ENCODE results near the gene FERMT3. TPM values are rescaled to one million over a fixed set of nuclear protein-coding genes. Genes with fewer than 3 reads are reported as not detected.
A peak's percentile ranks its signal among the peaks of the same experiment; 100 is the strongest.

FERMT3 gene
- total RNA-seq, 3 donors from 2014 or later, result 368 to 444 (median 399) TPM

- Mint-ChIP-seq H3K4me1 (ENCODE audit: low read depth) (peaks cover 13% of the 10 kb centered on the region), H3K4me3 (no peak overlapping the region), H3K9me3 (no peaks in the 10 kb centered on the region), H3K27me3 (ENCODE audit: low read depth) (no peaks in the 10 kb centered on the region), H3K36me3 (ENCODE audit: insufficient read depth) (peaks cover 9% of the 10 kb centered on the region)
- DNase-seq (no peak), ATAC-seq (no peak)
Measured at GRCh38 chr11:64220798-64221197, 14.3 kb downstream of the FERMT3 start.

- Mint-ChIP-seq H3K36me3 (ENCODE audit: insufficient read depth) (peaks cover 5% of the 10 kb centered on the region), H3K4me1 (ENCODE audit: low read depth) (peaks cover 19% of the 10 kb centered on the region), H3K4me3 (no peak overlapping the region), H3K27me3 (ENCODE audit: low read depth) (no peaks in the 10 kb centered on the region), H3K9me3 (no peaks in the 10 kb centered on the region)
- DNase-seq, result no peak
- no peak for ATAC-seq
Measured at GRCh38 chr11:64222651-64223000, 16.1 kb downstream of the FERMT3 start.

GRCh38 chr11:64223001-64223651 lies 16.6 kb downstream of the FERMT3 start:
- no peak for ATAC-seq
- H3K4me3 Mint-ChIP-seq, result no peak overlapping the region

DNA sequence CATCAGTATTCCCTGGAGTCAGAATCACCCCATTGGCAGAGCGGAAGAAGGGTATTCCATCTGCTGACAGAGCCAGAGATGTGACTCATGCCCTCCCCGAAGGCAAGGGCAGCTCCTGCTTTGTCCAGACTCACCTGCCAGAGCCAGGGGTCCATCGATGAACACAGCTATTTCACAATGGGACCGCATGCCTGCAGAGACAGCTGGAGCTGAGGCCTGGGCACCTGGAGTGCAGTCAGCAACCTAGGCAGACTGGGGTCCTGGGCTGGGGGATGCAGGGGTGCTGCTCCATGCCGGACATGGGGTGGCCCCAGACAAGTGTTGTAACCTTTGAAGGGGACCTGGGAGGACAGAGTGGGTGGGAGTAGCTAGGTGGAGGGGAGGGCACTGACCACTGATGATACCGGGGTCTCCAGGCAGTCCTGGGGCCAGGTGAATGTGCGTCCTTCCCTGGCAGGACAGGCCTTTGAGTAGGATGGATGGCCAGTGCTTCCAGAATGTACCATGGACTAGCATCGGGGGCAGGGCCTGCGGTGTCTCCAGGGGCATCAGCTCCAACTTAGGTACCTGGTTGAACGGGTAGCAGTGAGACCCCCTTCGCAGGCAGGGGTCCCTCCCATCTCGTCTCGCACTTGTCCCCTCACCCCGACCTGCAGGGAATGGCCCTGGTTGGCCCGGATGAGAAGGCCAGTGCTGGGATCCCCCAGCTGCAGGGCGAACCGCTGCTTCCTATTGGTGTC lies 17.8 kb downstream of the FERMT3 start:
- no peak for ATAC-seq
- Mint-ChIP-seq H3K4me1 (ENCODE audit: low read depth) (peaks cover 28% of the 10 kb centered on the region), H3K4me3 (peak overlapping the region; percentile 86), H3K27me3 (ENCODE audit: low read depth) (no peaks in the 10 kb centered on the region), H3K9me3 (no peaks in the 10 kb centered on the region), H3K36me3 (ENCODE audit: insufficient read depth) (no peaks in the 10 kb centered on the region)
- no peak for DNase-seq

More at GRCh38 chr11:64223001-64223651, 16.6 kb downstream of the FERMT3 start:
- H3K9me3 Mint-ChIP-seq, result no peaks in the 10 kb centered on the region
- H3K36me3 Mint-ChIP-seq (ENCODE audit: insufficient read depth), result peaks cover 5% of the 10 kb centered on the region
- peaks cover 21% of the 10 kb centered on the region for H3K4me1 Mint-ChIP-seq (ENCODE audit: low read depth)
- no peaks in the 10 kb centered on the region for H3K27me3 Mint-ChIP-seq (ENCODE audit: low read depth)
- no peak for DNase-seq

GRCh38 chr11:64224891-64225607 lies 18.5 kb downstream of the FERMT3 start:
- no peak for ATAC-seq
- no peaks in the 10 kb centered on the region for H3K9me3 Mint-ChIP-seq
- no peak for DNase-seq
- no peaks in the 10 kb centered on the region for H3K36me3 Mint-ChIP-seq (ENCODE audit: insufficient read depth)
- H3K4me3 Mint-ChIP-seq, result peak overlapping the region; percentile 86
- H3K4me1 Mint-ChIP-seq (ENCODE audit: low read depth), result peaks cover 35% of the 10 kb centered on the region
- H3K27me3 Mint-ChIP-seq (ENCODE audit: low read depth), result no peaks in the 10 kb centered on the region

- no peaks in the 10 kb centered on the region for H3K36me3 Mint-ChIP-seq (ENCODE audit: insufficient read depth)
- H3K27me3 Mint-ChIP-seq (ENCODE audit: low read depth), result no peaks in the 10 kb centered on the region
- H3K9me3 Mint-ChIP-seq, result no peaks in the 10 kb centered on the region
- peak; percentile 90 for DNase-seq
- peak; percentile 78 to 80 for ATAC-seq
- peaks cover 38% of the 10 kb centered on the region for H3K4me1 Mint-ChIP-seq (ENCODE audit: low read depth)
- peak within 1 kb of the TSS; percentile 86 for H3K4me3 Mint-ChIP-seq
Measured at GRCh38 chr11:64225608-64226506, 19.3 kb downstream of the FERMT3 start, which contains the start of the genes NUDT22 and TRPT1. NUDT22 (plus strand) TSS chr11:64226274; CDS start chr11:64226653, 379 bp downstream. TRPT1 (minus strand) TSS chr11:64226186; CDS start chr11:64225860, 326 bp downstream.

- H3K4me3 Mint-ChIP-seq, result peak overlapping the region; percentile 86
- no peaks in the 10 kb centered on the region for H3K9me3 Mint-ChIP-seq
- DNase-seq, result peak; percentile 38
- peak; percentile 46 to 55 for ATAC-seq
- peaks cover 42% of the 10 kb centered on the region for H3K4me1 Mint-ChIP-seq (ENCODE audit: low read depth)
- H3K36me3 Mint-ChIP-seq (ENCODE audit: insufficient read depth), result no peaks in the 10 kb centered on the region
- H3K27me3 Mint-ChIP-seq (ENCODE audit: low read depth), result no peaks in the 10 kb centered on the region
Measured at GRCh38 chr11:64226507-64227051, 20.1 kb downstream of the FERMT3 start.

DNA sequence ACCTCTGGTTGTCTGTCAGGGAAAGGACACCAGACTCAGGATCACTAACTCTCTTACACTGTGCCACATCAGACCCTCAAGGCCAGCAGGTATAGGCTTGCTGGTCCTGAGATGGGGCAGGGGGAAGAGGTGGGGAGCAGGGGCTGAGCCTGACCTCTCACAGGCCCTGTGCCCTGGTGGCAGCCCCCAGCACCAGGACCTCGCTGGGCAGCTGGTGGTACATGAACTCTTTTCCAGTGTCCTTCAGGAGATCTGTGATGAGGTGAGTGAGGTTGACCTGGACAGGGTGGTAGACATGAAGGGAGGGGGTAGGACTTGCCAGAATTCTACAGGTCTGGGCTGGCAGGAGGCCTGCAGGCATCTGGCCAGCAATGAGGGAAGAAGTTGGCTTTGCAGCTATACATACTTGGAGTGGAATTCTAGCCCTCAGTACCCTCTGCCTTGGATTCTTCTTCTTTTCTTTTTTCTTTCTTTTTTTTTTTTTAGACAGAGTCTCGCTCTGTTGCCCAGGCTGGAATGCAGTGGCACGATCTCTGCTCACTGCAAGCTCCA lies 21.0 kb downstream of the FERMT3 start:
- Mint-ChIP-seq H3K4me1 (ENCODE audit: low read depth) (peaks cover 48% of the 10 kb centered on the region), H3K9me3 (no peaks in the 10 kb centered on the region), H3K36me3 (ENCODE audit: insufficient read depth) (no peaks in the 10 kb centered on the region), H3K27me3 (ENCODE audit: low read depth) (no peaks in the 10 kb centered on the region), H3K4me3 (peak overlapping the region; percentile 86)
- no peak for DNase-seq
- no peak for ATAC-seq

DNA sequence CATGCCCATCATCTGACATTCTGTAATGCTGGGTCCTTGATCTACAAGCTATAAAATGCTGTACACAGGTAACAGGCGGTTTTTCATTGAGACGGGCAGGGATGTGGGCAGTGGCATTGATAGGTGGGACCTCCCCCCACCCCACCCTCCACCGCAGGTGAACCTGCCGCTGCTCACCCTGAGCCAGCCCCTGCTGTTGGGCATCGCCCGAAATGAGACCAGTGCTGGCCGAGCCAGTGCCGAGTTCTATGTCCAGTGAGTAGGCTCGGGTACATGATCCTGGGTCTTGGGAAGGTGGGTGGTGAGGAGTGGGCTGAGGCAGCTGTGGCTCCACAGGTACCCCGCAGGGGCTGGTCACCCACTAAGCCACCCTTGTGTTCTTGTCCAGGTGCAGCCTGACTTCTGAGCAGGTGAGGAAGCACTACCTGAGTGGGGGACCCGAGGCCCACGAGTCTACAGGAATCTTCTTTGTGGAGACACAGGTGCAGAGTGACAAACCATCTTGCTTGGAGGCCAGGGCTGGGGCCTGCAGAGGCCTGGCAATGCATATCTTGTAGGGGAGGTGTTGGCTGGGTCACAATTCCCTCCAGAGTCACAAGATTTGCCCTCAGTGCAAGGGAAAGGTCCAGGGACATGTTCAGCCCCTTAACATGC lies 22.7 kb downstream of the FERMT3 start:
- Mint-ChIP-seq H3K36me3 (ENCODE audit: insufficient read depth) (no peaks in the 10 kb centered on the region), H3K9me3 (no peaks in the 10 kb centered on the region), H3K4me1 (ENCODE audit: low read depth) (peaks cover 54% of the 10 kb centered on the region), H3K4me3 (peak overlapping the region; percentile 83), H3K27me3 (ENCODE audit: low read depth) (no peaks in the 10 kb centered on the region)
- ATAC-seq (no peak), DNase-seq (no peak)

- H3K36me3 Mint-ChIP-seq (ENCODE audit: insufficient read depth), result no peaks in the 10 kb centered on the region
- ATAC-seq (no peak), DNase-seq (no peak)
- peaks cover 53% of the 10 kb centered on the region for H3K4me1 Mint-ChIP-seq (ENCODE audit: low read depth)
- H3K27me3 Mint-ChIP-seq (ENCODE audit: low read depth), result no peaks in the 10 kb centered on the region
- H3K4me3 Mint-ChIP-seq, result peak overlapping the region; percentile 83
- no peaks in the 10 kb centered on the region for H3K9me3 Mint-ChIP-seq
Measured at GRCh38 chr11:64229744-64230170, 23.2 kb downstream of the FERMT3 start.

DNA sequence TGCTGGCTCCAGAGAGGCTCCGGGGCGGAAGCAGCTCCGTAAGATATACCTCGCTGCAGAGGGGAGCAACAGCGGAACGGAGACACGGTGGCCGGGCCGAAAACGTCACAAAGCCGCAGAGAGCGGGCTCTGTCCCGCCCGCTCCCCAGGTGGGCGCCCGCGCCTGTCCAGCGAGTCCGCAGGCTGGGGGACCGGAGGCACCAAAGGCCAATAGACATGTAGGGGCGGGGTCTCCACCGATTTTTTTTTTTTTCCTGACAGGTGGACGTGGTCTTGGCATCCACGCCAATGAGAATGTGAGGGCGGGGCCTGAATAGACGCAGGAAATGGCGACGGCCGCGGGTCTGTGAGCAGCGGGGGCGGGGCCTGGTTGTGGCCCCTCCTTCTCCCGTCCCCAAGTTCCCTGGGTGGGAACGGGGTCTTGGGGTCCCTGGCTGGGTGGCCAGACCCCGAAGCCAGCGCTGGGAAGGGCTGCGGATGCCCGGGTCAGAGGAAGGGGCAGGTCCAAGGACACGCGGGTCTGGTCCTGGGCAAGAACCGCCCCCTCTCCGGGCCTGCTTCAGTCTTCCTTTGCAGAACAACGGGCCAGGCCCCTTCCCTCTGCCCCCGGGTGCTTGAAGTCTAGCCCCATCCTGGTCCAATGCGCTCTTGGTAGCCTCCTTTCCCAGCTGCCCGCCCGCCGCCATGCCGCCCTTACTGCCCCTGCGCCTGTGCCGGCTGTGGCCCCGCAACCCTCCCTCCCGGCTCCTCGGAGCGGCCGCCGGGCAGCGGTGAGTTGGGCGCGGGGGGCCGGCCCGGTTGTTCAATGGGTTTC lies 23.9 kb downstream of the FERMT3 start, which contains the start of gene DNAJC4:
TSS of gene DNAJC4 (plus strand) at position 378 of the 814 bp plus-strand sequence. CDS start at position 685, 307 bp downstream.
- H3K4me3 Mint-ChIP-seq, result peak within 1 kb of the TSS; percentile 83
- H3K9me3 Mint-ChIP-seq, result no peaks in the 10 kb centered on the region
- H3K36me3 Mint-ChIP-seq (ENCODE audit: insufficient read depth), result no peaks in the 10 kb centered on the region
- ATAC-seq (peak; percentile 48 to 51), DNase-seq (peak; percentile 79)
- H3K27me3 Mint-ChIP-seq (ENCODE audit: low read depth), result no peaks in the 10 kb centered on the region
- H3K4me1 Mint-ChIP-seq (ENCODE audit: low read depth), result peaks cover 51% of the 10 kb centered on the region

DNA sequence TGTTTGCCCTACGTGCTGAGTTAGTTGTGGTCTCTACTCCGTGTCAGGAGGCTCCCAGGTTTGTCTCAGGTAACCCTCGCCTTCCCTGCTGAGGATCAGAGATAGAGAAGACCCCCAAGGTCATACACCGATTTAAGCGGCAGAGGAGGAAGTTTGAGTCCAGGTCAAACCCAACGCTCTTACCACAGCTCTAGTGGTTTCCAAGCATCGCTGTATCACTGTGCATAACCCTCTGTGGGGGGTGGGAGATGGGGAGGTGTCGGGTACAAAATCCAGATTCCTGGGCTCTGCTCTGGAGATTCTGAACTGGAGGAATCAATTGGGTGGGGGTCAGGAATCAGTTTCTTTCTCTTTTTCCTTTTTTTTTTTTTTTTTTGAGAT lies 24.5 kb downstream of the FERMT3 start:
- Mint-ChIP-seq H3K9me3 (no peaks in the 10 kb centered on the region), H3K36me3 (ENCODE audit: insufficient read depth) (no peaks in the 10 kb centered on the region), H3K4me3 (peak overlapping the region; percentile 83), H3K27me3 (ENCODE audit: low read depth) (no peaks in the 10 kb centered on the region), H3K4me1 (ENCODE audit: low read depth) (peaks cover 55% of the 10 kb centered on the region)
- ATAC-seq (no peak), DNase-seq (no peak)

All from activated T-cell treated with anti-CD3 and anti-CD28 coated beads, Interleukin-2, amount 50 U/mL, for 4 hours (primary cell).